Measurements from ENCODE around the gene FCHO2. TPM values are rescaled to one million over a fixed set of nuclear protein-coding genes. Genes with fewer than 3 reads are reported as not detected.
"Not testable (repeated sequence)": the region's sequence is repeated elsewhere in the genome, so short reads cannot be mapped to it uniquely, and the experiment has no call there.

Gene FCHO2
- total RNA-seq, 1 experiment from 2014 or later: 5.8 TPM

DNA sequence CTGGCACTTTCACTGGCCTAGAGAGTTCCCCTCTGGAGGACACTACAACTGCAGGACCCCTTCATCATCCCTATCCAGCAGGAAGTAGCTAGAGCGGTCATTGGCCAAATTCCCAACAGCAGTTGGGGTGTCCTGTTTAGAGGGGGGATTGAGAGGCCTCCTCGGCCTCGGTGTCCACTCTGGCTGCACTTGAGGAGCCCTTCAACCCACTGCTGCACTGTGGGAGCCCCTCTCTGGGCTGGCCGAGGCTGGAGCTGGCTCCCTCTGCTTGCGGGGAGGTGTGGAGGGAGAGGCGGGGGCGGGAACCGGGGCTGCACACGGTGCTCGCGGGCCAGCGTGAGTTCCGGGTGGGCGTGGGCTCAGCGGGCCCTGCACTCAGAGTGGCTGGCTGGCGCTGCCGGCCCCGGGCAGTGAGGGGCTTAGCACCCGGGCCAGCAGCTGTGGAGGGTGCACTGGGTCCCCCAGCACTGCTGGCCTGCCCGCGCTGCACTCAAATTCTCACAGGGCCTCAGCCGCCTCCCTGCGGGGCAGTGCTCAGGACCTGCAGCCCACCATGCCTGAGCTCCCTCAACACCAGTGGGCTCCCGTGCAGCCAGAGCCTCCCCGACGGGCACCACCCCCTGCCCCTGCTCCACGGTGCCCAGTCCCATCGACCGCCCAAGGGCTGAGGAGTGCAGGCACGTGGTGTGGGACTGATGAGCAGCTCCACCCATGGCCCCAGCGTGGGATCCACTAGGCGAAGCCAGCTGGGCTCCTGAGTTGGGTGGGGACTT, 20.7 kb upstream of the FCHO2 start:
- H3K4me2 ChIP-seq (ENCODE audit: insufficient read depth, insufficient read length, low read length); H2BK5ac ChIP-seq (ENCODE audit: insufficient read length, low read length); H2BK20ac ChIP-seq (ENCODE audit: low read depth, low read length, poor library complexity, severe bottlenecking); H3K9ac ChIP-seq (ENCODE audit: extremely low read depth, insufficient read length, low read length); H2BK120ac ChIP-seq (ENCODE audit: low read depth, low read length, poor library complexity, severe bottlenecking); H3K79me2 ChIP-seq (ENCODE audit: insufficient read depth, low read length); H3K27me3 ChIP-seq (ENCODE audit: insufficient read depth, low read length); H3T11ph ChIP-seq (ENCODE audit: low read length); H4K5ac ChIP-seq (ENCODE audit: insufficient read length, low read depth, low read length); H3K79me1 ChIP-seq (ENCODE audit: insufficient read depth, low read depth, low read length, poor library complexity, severe bottlenecking); H3K56ac ChIP-seq (ENCODE audit: insufficient read length, low read depth, low read length); H3K27ac Mint-ChIP-seq; H3K14ac ChIP-seq (ENCODE audit: insufficient read depth, low read length); H4K8ac ChIP-seq (replicated peaks; ENCODE audit: insufficient read length, low read depth, low read length); H3K4me3 Mint-ChIP-seq; H2BK12ac ChIP-seq (ENCODE audit: insufficient read length, low read depth, low read length); H3K4ac ChIP-seq (ENCODE audit: low read depth, low read length); H4K91ac ChIP-seq (ENCODE audit: insufficient read length, low read depth, low read length); H3K18ac ChIP-seq (ENCODE audit: insufficient read length, low read depth, low read length); H3K23me2 ChIP-seq (ENCODE audit: insufficient read length, low read depth, low read length, poor library complexity, severe bottlenecking); H3K9me3 ChIP-seq (ENCODE audit: control insufficient read depth, low read depth, low read length); H3K23ac ChIP-seq (ENCODE audit: insufficient read length, low read depth, low read length); H2AK5ac ChIP-seq (ENCODE audit: insufficient read length, low read length); H3K27me3 Mint-ChIP-seq (ENCODE audit: low read depth); DNase-seq; H3K27ac ChIP-seq (ENCODE audit: insufficient read length, low read depth, low read length); H2BK15ac ChIP-seq (ENCODE audit: low read depth, low read length); H2AFZ ChIP-seq (ENCODE audit: low read length); H4K20me1 ChIP-seq (ENCODE audit: control insufficient read depth, insufficient read depth, insufficient read length); H3K4me1 Mint-ChIP-seq; H3K4me1 ChIP-seq (ENCODE audit: insufficient read depth, low read length): not testable (repeated sequence)
- Mint-ChIP-seq H3K9me3 (peaks cover 16 to 19% of the 10 kb centered on the region in 2 experiments), H3K36me3 (ENCODE audit: insufficient read depth in 1 of 3, low read depth in 3 of 3) (peaks cover 0 to 17% (median 6%) of the 10 kb centered on the region in 3 experiments; a peak in 4 of 7 replicates)
- WGBS (ENCODE audit: extremely low coverage, insufficient read length, low lambda C conversion rate): no CpG with 5 or more reads among the region's 32 CpGs
